Measurements from ENCODE around the gene MARCKSL1.

MARCKSL1 gene

DNA sequence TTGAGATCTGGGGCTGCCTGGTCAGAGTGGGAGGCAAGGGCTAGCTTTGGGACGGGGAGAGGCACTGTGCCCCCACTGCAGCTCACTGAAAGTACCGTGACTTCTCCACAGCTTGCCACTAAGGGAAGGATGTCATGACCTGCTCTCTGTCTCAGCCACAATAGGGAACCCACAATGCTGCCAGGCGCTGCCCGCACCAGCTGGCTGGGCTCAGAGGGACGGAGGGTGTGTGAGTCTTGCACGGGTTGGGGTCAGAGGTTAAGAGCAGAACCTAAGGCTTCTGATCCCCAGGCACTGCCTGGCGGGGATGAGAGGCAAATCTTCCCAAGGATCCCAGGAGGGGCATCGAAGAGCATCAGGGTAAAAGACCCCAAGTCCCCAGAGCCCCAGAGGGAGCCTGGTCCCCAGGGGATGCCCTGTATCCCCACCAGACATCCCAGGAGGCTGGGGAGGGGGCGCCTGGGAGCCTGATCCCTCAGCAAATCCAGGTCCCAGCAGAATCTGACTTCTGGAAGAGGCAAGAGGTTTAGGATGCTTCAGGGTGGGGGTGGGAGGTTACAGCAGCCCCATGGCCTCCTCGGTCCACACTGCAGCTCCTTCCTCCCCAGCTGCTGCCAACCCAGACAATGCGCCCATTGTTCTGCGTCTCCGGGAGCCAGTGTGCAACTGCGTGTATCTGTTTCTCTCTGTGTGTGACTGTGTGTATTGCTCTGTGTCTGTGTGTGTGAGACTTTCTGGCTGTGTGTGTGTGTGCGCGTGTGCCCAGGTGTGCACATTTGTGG is 2.0 kb upstream of the MARCKSL1 start:
- Histone ChIP-seq H3K27me3 (replicated peaks; ENCODE audit: control insufficient read depth, insufficient read depth, low read length) (no peaks in the 10 kb centered on the region), H3K4me3 (replicated peaks; ENCODE audit: low read depth, low read length) (no peak overlapping the region), H3K36me3 (ENCODE audit: control insufficient read depth, insufficient read depth, low read length) (peaks cover 4% of the 10 kb centered on the region)
- TF ChIP-seq, protein P1, sequence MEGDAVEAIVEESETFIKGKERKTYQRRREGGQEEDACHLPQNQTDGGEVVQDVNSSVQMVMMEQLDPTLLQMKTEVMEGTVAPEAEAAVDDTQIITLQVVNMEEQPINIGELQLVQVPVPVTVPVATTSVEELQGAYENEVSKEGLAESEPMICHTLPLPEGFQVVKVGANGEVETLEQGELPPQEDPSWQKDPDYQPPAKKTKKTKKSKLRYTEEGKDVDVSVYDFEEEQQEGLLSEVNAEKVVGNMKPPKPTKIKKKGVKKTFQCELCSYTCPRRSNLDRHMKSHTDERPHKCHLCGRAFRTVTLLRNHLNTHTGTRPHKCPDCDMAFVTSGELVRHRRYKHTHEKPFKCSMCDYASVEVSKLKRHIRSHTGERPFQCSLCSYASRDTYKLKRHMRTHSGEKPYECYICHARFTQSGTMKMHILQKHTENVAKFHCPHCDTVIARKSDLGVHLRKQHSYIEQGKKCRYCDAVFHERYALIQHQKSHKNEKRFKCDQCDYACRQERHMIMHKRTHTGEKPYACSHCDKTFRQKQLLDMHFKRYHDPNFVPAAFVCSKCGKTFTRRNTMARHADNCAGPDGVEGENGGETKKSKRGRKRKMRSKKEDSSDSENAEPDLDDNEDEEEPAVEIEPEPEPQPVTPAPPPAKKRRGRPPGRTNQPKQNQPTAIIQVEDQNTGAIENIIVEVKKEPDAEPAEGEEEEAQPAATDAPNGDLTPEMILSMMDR (IDR thresholded peaks at IDR 0.05; ENCODE audit: insufficient read depth, low read length, poor library complexity, severe bottlenecking) = no peak
- DNase-seq (ENCODE audit: extremely low read depth, insufficient read length) = peak; percentile 74

DNA sequence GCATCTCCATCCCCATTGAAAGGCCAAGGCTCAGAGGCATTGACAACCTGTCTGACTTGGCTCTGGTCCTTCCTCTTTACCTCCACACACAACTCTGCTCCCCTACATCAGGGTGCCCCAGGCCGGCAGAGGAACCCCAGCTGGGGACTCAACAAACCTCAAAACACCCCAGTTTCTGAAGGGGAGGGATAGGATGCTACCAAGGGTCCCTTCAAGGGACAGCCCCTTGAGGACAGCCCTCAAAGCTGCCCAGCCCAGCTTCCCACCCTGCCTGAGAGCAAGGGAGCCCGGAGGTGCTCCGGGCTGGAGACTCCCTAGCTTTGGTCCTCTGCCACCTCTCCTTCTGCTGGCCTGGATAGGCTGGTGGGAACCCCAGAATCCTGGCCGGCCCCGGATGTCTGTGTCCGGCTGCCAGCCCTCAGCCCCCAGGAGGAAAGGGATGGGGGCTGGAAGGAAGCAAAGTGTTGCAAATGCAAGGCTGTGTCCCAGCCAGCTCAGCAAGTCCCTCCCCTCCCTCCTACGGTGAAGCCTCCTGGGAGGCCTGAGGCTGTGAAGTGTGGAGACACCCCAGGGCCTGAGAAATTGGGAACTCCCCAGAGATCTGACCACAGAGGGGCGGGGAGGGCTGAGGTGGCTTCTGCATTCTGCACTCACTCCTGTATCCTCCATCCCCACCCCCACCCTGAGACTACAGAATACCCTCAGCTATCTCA is 1.1 kb upstream of the MARCKSL1 start:
- H3K27me3 ChIP-seq (replicated peaks; ENCODE audit: control insufficient read depth, insufficient read depth, low read length) = no peaks in the 10 kb centered on the region
- peak; percentile 68 for DNase-seq (ENCODE audit: extremely low read depth, insufficient read length)
- TF ChIP-seq, protein P1 (IDR thresholded peaks at IDR 0.05; ENCODE audit: insufficient read depth, low read length, poor library complexity, severe bottlenecking) = no peak
- peak overlapping the region; percentile 43; the same call in 1 of the 2 replicates for H3K4me3 ChIP-seq (replicated peaks; ENCODE audit: low read depth, low read length)
- H3K36me3 ChIP-seq (ENCODE audit: control insufficient read depth, insufficient read depth, low read length) = peaks cover 11% of the 10 kb centered on the region

DNA sequence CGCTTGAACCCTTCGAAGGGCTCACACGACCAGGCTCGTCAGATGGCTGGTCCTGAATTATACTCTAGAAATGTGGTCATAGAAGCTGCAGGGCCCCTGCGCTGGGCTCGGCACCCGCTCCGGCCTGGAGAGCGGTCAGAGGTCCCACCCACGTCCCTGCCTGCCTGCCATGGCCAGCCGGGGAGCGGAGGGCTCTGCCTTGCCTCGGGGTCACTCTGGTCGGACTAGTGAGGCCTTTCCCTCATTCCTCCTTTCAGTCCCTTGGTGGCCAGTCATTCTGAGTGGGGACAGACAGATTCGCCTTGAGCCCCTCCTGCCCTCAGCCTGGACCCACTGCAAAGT is 529 bp upstream of the MARCKSL1 start:
- DNase-seq (ENCODE audit: extremely low read depth, insufficient read length) = no peak
- peaks cover 13% of the 10 kb centered on the region for H3K36me3 ChIP-seq (ENCODE audit: control insufficient read depth, insufficient read depth, low read length)
- TF ChIP-seq, protein P1 (IDR thresholded peaks at IDR 0.05; ENCODE audit: insufficient read depth, low read length, poor library complexity, severe bottlenecking) = no peak
- H3K27me3 ChIP-seq (replicated peaks; ENCODE audit: control insufficient read depth, insufficient read depth, low read length) = no peaks in the 10 kb centered on the region
- H3K4me3 ChIP-seq (replicated peaks; ENCODE audit: low read depth, low read length) = peak overlapping the region; percentile 43

DNA sequence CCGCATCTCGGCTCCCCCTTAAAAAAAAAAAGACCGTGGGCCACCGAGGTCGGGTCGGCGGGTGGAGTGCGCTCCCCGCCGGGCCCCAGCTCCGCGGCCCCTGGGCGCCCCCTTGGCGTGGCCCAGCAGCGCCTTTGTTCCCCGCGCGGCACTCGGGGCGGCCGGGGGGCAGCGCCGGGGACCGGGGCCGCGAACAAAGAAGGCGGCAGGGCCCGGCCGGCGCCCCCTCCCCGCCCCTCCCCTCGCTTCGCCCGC is 571 bp downstream of the MARCKSL1 start:
- DNase-seq (ENCODE audit: extremely low read depth, insufficient read length) = no peak
- peak overlapping the region; percentile 79 for H3K4me3 ChIP-seq (replicated peaks; ENCODE audit: low read depth, low read length)
- H3K27me3 ChIP-seq (replicated peaks; ENCODE audit: control insufficient read depth, insufficient read depth, low read length) = no peaks in the 10 kb centered on the region
- TF ChIP-seq, protein P1 (IDR thresholded peaks at IDR 0.05; ENCODE audit: insufficient read depth, low read length, poor library complexity, severe bottlenecking) = no peak
- peaks cover 17% of the 10 kb centered on the region for H3K36me3 ChIP-seq (ENCODE audit: control insufficient read depth, insufficient read depth, low read length)

DNA sequence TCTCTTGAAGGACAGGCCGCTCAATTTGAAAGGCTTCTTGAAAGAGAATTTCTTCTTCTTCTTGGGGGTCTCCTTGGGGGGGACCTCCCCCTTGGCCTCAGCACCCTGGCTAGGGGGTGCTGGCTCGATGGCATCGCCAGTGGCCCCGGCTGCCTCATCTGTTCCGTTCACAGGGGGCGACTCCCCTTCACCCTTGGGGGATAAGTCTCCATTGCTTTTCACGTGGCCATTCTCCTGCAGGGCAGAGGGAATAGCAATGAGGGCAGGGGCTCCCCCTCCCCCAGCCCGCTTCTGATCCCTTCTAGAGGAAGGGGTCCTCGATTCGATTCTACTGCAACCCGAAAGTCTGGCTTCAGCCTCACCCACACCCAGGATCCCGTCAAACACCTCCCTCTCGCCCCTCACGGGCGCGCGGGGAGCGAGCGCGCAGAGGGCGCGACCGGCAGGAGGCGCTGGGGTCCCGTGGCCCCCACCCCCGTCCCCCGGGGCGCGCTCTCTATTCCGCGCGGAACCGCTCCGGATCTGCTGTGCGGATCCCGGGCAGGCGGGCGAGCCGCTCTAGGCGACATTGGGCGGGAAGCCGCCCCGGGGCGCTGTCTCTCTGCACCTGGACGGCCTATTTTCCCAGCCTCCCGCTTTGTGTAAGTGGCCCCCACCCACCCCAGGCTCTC is 1.0 kb downstream of the MARCKSL1 start:
- peak; percentile 82 for DNase-seq (ENCODE audit: extremely low read depth, insufficient read length)
- no peaks in the 10 kb centered on the region for H3K27me3 ChIP-seq (replicated peaks; ENCODE audit: control insufficient read depth, insufficient read depth, low read length)
- H3K4me3 ChIP-seq (replicated peaks; ENCODE audit: low read depth, low read length) = peak overlapping the region; percentile 79
- H3K36me3 ChIP-seq (ENCODE audit: control insufficient read depth, insufficient read depth, low read length) = peaks cover 21% of the 10 kb centered on the region
- TF ChIP-seq, protein P1 (IDR thresholded peaks at IDR 0.05; ENCODE audit: insufficient read depth, low read length, poor library complexity, severe bottlenecking) = peak; percentile 61
